HepG2 (cell line): Measurements from ENCODE around the gene AGAP1. TPM values are rescaled to one million over a fixed set of nuclear protein-coding genes. Genes with fewer than 3 reads are reported as not detected.
A peak's percentile ranks its signal among the peaks of the same experiment; 100 is the strongest.

Source experiments
- CENPX ChIP-seq: sonication (generic); formaldehyde crosslinking; IDR thresholded peaks from 2 replicates; pipeline ENCODE4 v1.9.0; 2021; ENCODE audit warnings: mild to moderate bottlenecking, missing genetic modification reagents, moderate library complexity
- ESRRA ChIP-seq: sonication (generic); formaldehyde crosslinking; IDR thresholded peaks from 2 replicates; pipeline ENCODE4 v1.5.1; 2020; ENCODE audit warnings: mild to moderate bottlenecking, low read depth, missing genetic modification reagents
- GABPA ChIP-seq, 2 experiments: IDR thresholded peaks; 2 replicates each; pipeline ENCODE4 v1.6.1; 2011 to 2016; ENCODE audit warnings: low read depth in 2 of 2, low read length in 1 of 2, missing biosample characterization in 1 of 2, missing genetic modification characterization in 1 of 2
- GTF2F1 ChIP-seq: fragments of 150-350 bp; IDR thresholded peaks from 2 replicates; pipeline ENCODE4 v1.6.1; 2014; ENCODE audit warnings: low read length
- GTF3A ChIP-seq: sonication (generic); formaldehyde crosslinking; conservative IDR thresholded peaks from 2 replicates; pipeline ENCODE4 v1.4.0; 2020; ENCODE audit warnings: mild to moderate bottlenecking, missing genetic modification reagents
- JUN ChIP-seq: sonication (generic); formaldehyde crosslinking; IDR thresholded peaks from 2 replicates; pipeline ENCODE4 v1.4.0; 2020; ENCODE audit warnings: mild to moderate bottlenecking, missing genetic modification reagents
- KLF15 ChIP-seq: sonication (generic); formaldehyde crosslinking; IDR thresholded peaks from 2 replicates; pipeline ENCODE4 v1.8.1; 2023; ENCODE audit warnings: borderline replicate concordance, mild to moderate bottlenecking, inconsistent platforms, missing genetic modification reagents, mixed read lengths
- MTF1 ChIP-seq: sonication (generic); formaldehyde crosslinking; IDR thresholded peaks from 2 replicates; pipeline ENCODE4 v1.5.0; 2020; ENCODE audit warnings: missing genetic modification reagents
- NFYB ChIP-seq: sonication (generic); formaldehyde crosslinking; IDR thresholded peaks from 2 replicates; pipeline ENCODE4 v1.4.0; 2020; ENCODE audit warnings: missing genetic modification reagents
- NKX3-1 ChIP-seq: sonication (generic); formaldehyde crosslinking; IDR thresholded peaks from 2 replicates; pipeline ENCODE4 v1.5.0; 2020; ENCODE audit warnings: missing genetic modification reagents
- NONO ChIP-seq, 2 experiments: fragments of 450-650 bp in 1 of 2; sonication (generic) in 1 of 2; formaldehyde crosslinking in 1 of 2; IDR thresholded peaks in 1 of 2; conservative IDR thresholded peaks in 1 of 2; 2 replicates each; pipeline versions ENCODE4 v1.6.1 to v1.8.0; 2017 to 2022; ENCODE audit warnings: mild to moderate bottlenecking in 1 of 2, missing genetic modification reagents in 1 of 2, moderate library complexity in 1 of 2
- NR2F6 ChIP-seq, 2 experiments: IDR thresholded peaks; 2 replicates each; pipeline ENCODE4 v1.6.1; 2016; ENCODE audit warnings: antibody characterized with exemption in 1 of 2, mild to moderate bottlenecking in 1 of 2
- PAF1 ChIP-seq: IDR thresholded peaks from 2 replicates; pipeline ENCODE4 v1.6.1; 2016; ENCODE audit warnings: missing genetic modification reagents, missing compliant biosample characterization
- PLRG1 ChIP-seq: fragments of 450-650 bp; conservative IDR thresholded peaks from 2 replicates; pipeline ENCODE4 v1.6.1; 2016
- RCOR2 ChIP-seq: IDR thresholded peaks from 2 replicates; pipeline ENCODE4 v1.6.1; 2016; ENCODE audit warnings: missing biosample characterization, missing genetic modification reagents
- THAP8 ChIP-seq: sonication (generic); formaldehyde crosslinking; IDR thresholded peaks from 2 replicates; pipeline ENCODE4 v1.5.1; 2020; ENCODE audit warnings: missing genetic modification reagents, mild to moderate bottlenecking, borderline replicate concordance
- YY1 ChIP-seq: IDR thresholded peaks from 2 replicates; pipeline ENCODE4 v1.6.1; 2011; ENCODE audit warnings: low read length, low read depth, moderate library complexity, mild to moderate bottlenecking; ENCODE audit not compliant: insufficient read depth, insufficient replicate concordance
- ZNF354B ChIP-seq: sonication (generic); formaldehyde crosslinking; IDR thresholded peaks from 2 replicates; pipeline ENCODE4 v1.8.0; 2022; ENCODE audit warnings: mild to moderate bottlenecking, missing genetic modification reagents
- ZNF549 ChIP-seq: sonication (generic); formaldehyde crosslinking; IDR thresholded peaks from 2 replicates; pipeline ENCODE4 v1.5.0; 2020; ENCODE audit warnings: missing genetic modification reagents
- ZNF570 ChIP-seq: sonication (generic); formaldehyde crosslinking; IDR thresholded peaks from 2 replicates; pipeline ENCODE4 v1.4.0; 2020; ENCODE audit warnings: mild to moderate bottlenecking, missing genetic modification reagents, borderline replicate concordance
- polyA plus RNA-seq, 8 experiments: library from polyadenylated mRNA; depleted of rRNA in 3 of 8; stranded (reverse) in 7 of 8; unstranded in 1 of 8; fragments of >200 nt; fragmentation: Illumina TruSeq in 4 of 8; extraction: Trizol in 4 of 8; gene quantifications; 2 replicates each; pipeline versions ENCODE4 v1.2.1 to v1.2.3, GENCODE V29; 2011 to 2016; ENCODE audit warnings: low read depth in 4 of 8, missing spikeins in 1 of 8, mixed read lengths in 1 of 8; ENCODE audit not compliant: insufficient read depth in 1 of 8
- total RNA-seq, 5 experiments: library from RNA; depleted of rRNA; stranded (reverse); fragments of >200 nt; fragmentation: Illumina TruSeq; extraction: Trizol; gene quantifications; 2 replicates each; pipeline ENCODE4 v1.2.3, GENCODE V29; 2016; ENCODE audit warnings: low read depth in 1 of 5
- TF ChIP-seq, protein P1 (sequence below): sonication (generic); formaldehyde crosslinking; IDR thresholded peaks from 2 replicates; pipeline ENCODE4 v1.4.0; 2020; ENCODE audit warnings: missing genetic modification reagents
- TF ChIP-seq, protein P2 (sequence below): sonication (generic); formaldehyde crosslinking; conservative IDR thresholded peaks from 2 replicates; pipeline ENCODE4 v1.4.0; 2020; ENCODE audit warnings: mild to moderate bottlenecking, missing genetic modification reagents, moderate library complexity

The AGAP1 gene
- total and polyA plus RNA-seq, 2 of the 13 experiments (the other 11 are each of a cell fraction or from before 2014, with no cell fraction given), result 21.2 to 32.7 TPM

DNA sequence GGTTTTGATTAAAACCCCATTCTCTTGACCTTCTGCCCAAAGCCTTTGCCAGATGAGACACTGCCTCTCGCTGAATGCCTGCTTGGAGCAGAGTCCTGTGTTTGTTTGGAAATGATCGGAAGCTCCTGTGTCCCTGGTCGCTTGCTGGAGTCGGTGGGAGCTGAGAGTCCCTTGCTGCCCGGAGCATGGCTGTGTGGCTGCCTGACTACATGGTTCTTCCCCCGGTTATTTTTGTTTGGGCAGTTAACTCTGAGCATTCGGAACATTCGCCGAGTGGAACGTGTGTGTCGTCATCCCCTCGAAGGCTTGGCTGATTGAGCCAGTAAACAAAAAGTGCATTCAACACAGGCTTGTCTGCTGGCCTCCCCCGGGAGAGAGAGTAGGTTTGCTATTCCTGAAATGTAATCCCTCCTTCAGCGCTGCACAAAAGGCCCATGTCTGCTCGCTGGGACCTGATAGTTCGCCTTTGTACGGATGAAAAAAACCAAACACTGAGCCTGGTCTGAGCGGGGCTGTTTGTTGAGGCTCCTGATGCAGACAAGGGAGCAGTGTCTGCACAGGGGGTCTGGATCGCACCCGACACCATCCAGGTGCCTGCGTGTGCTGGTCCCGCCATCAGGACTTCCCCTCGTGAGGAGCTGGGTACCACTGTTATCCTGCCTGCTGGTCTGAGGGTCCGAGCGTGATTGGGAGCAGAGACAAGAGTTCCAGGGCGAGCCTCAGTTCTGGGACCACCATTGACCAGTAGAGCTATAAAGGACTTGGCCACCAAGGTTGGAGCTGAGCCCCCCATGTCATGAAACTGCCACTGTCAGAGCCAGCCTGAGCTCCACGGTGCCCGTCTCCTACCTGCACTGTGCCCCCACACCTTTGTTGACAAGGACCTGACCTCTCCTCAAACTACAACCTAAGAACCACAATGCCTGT lies 83.8 kb downstream of the AGAP1 start (continued):
- TF ChIP-seq, protein P1, sequence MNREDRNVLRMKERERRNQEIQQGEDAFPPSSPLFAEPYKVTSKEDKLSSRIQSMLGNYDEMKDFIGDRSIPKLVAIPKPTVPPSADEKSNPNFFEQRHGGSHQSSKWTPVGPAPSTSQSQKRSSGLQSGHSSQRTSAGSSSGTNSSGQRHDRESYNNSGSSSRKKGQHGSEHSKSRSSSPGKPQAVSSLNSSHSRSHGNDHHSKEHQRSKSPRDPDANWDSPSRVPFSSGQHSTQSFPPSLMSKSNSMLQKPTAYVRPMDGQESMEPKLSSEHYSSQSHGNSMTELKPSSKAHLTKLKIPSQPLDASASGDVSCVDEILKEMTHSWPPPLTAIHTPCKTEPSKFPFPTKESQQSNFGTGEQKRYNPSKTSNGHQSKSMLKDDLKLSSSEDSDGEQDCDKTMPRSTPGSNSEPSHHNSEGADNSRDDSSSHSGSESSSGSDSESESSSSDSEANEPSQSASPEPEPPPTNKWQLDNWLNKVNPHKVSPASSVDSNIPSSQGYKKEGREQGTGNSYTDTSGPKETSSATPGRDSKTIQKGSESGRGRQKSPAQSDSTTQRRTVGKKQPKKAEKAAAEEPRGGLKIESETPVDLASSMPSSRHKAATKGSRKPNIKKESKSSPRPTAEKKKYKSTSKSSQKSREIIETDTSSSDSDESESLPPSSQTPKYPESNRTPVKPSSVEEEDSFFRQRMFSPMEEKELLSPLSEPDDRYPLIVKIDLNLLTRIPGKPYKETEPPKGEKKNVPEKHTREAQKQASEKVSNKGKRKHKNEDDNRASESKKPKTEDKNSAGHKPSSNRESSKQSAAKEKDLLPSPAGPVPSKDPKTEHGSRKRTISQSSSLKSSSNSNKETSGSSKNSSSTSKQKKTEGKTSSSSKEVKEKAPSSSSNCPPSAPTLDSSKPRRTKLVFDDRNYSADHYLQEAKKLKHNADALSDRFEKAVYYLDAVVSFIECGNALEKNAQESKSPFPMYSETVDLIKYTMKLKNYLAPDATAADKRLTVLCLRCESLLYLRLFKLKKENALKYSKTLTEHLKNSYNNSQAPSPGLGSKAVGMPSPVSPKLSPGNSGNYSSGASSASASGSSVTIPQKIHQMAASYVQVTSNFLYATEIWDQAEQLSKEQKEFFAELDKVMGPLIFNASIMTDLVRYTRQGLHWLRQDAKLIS (CRISPR knock-in tag), result no peak
- no peak for TF ChIP-seq RCOR2
- TF ChIP-seq KLF15, result no peak
- TF ChIP-seq ZNF549 (CRISPR knock-in tag), result no peak
- no peak for TF ChIP-seq THAP8 (CRISPR knock-in tag)
- TF ChIP-seq NFYB (CRISPR knock-in tag), result no peak
- TF ChIP-seq GTF3A (CRISPR knock-in tag), result no peak
- no peak for TF ChIP-seq NKX3-1 (CRISPR knock-in tag)
- TF ChIP-seq MTF1, result no peak
- TF ChIP-seq, protein P2, sequence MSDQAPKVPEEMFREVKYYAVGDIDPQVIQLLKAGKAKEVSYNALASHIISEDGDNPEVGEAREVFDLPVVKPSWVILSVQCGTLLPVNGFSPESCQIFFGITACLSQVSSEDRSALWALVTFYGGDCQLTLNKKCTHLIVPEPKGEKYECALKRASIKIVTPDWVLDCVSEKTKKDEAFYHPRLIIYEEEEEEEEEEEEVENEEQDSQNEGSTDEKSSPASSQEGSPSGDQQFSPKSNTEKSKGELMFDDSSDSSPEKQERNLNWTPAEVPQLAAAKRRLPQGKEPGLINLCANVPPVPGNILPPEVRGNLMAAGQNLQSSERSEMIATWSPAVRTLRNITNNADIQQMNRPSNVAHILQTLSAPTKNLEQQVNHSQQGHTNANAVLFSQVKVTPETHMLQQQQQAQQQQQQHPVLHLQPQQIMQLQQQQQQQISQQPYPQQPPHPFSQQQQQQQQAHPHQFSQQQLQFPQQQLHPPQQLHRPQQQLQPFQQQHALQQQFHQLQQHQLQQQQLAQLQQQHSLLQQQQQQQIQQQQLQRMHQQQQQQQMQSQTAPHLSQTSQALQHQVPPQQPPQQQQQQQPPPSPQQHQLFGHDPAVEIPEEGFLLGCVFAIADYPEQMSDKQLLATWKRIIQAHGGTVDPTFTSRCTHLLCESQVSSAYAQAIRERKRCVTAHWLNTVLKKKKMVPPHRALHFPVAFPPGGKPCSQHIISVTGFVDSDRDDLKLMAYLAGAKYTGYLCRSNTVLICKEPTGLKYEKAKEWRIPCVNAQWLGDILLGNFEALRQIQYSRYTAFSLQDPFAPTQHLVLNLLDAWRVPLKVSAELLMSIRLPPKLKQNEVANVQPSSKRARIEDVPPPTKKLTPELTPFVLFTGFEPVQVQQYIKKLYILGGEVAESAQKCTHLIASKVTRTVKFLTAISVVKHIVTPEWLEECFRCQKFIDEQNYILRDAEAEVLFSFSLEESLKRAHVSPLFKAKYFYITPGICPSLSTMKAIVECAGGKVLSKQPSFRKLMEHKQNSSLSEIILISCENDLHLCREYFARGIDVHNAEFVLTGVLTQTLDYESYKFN (CRISPR knock-in tag), result peak; percentile 70
- no peak for TF ChIP-seq NONO (IDR thresholded peaks at IDR 0.05)
- TF ChIP-seq NONO (CRISPR knock-in tag; conservative IDR thresholded peaks at IDR 0.05), result peak; percentile 64; the same call in 1 of the 2 replicates
- no peak for TF ChIP-seq NR2F6 (IDR thresholded peaks at IDR 0.05)
- no peak; the same call in 1 of the 2 replicates for TF ChIP-seq NR2F6 (CRISPR knock-in tag; IDR thresholded peaks at IDR 0.05)
- TF ChIP-seq YY1, result no peak
- TF ChIP-seq ESRRA, result no peak
- TF ChIP-seq ZNF354B, result no peak
- TF ChIP-seq ZNF570 (CRISPR knock-in tag), result no peak
- TF ChIP-seq CENPX (CRISPR knock-in tag), result no peak
- TF ChIP-seq JUN (CRISPR knock-in tag), result peak; percentile 61; the same call in 1 of the 2 replicates
- no peak for TF ChIP-seq GTF2F1
- TF ChIP-seq PLRG1, result no peak
- TF ChIP-seq PAF1 (CRISPR knock-in tag), result no peak
- TF ChIP-seq GABPA (IDR thresholded peaks at IDR 0.05; ENCODE audit: low read depth, low read length), result no peak
- TF ChIP-seq GABPA (CRISPR knock-in tag; IDR thresholded peaks at IDR 0.05; ENCODE audit: low read depth), result no peak
